Endothelial cell of umbilical vein (primary cell): ENCODE data around the gene RAD52. TPM values are rescaled to one million over a fixed set of nuclear protein-coding genes. Genes with fewer than 3 reads are reported as not detected.

Source experiments
- BruUV-seq: library from RNA; stranded (reverse); fragments of 400-500 nt; replicated peaks from 2 replicates; lab custom pipeline; 2021; lab: Mats Ljungman, UMichigan
- CTCF ChIA-PET: fragments of 300-600, 350-600 bp; sonication (Branson Sonifier 250); formaldehyde crosslinking; loops from one replicate; lab custom pipeline; 2021; ENCODE audit warnings: antibody characterized with exemption, inconsistent platforms; lab: Charles Lee
- POLR2A ChIA-PET: fragments of 300-600, 350-600 bp; sonication (Branson Sonifier 250); formaldehyde crosslinking; loops from one replicate; lab custom pipeline; 2021; ENCODE audit warnings: antibody characterized with exemption, inconsistent platforms; lab: Charles Lee
- DNase-seq: peaks from one replicate; pipeline ENCODE4 v3.0.0-alpha.2; 2011; ENCODE audit warnings: low read depth, low spot score
- FAIRE-seq: peaks from 2 replicates; lab custom pipeline; 2011; peaks lifted over from hg19 to GRCh38; lab: Jason Lieb, UNC
- H2AFZ ChIP-seq: 2 replicates; pipeline ENCODE4 v1.6.0; 2012; ENCODE audit warnings: low read depth, low read length, control low read depth, inconsistent platforms
- H3K27ac ChIP-seq: 2 replicates; pipeline ENCODE4 v1.5.1; 2011; ENCODE audit warnings: low read depth, mild to moderate bottlenecking, control low read depth, low read length, moderate library complexity; ENCODE audit not compliant: insufficient read depth
- H3K27me3 ChIP-seq, 2 experiments: 2 replicates each; pipeline versions ENCODE4 v1.6.0 to v1.6.1; 2011; ENCODE audit warnings: low read length in 2 of 2, mixed read lengths in 1 of 2; ENCODE audit not compliant: control insufficient read depth in 2 of 2, insufficient read depth in 2 of 2
- H3K36me3 ChIP-seq, 2 experiments: 2 replicates in 1 of 2; 3 replicates in 1 of 2; pipeline ENCODE4 v1.5.1; 2011; ENCODE audit warnings: low read length in 2 of 2, mild to moderate bottlenecking in 1 of 2, moderate library complexity in 1 of 2; ENCODE audit not compliant: control insufficient read depth in 2 of 2, insufficient read depth in 2 of 2; ENCODE audit errors: extremely low read depth in 1 of 2
- H3K4me1 ChIP-seq: 3 replicates; pipeline ENCODE4 v1.5.1; 2011; ENCODE audit warnings: mild to moderate bottlenecking, low read length; ENCODE audit not compliant: control insufficient read depth, insufficient read depth; ENCODE audit errors: extremely low read depth
- H3K4me2 ChIP-seq: 2 replicates; pipeline ENCODE4 v1.6.1; 2011; ENCODE audit warnings: low read length, control low read depth, mixed read lengths; ENCODE audit not compliant: insufficient read depth
- H3K4me3 ChIP-seq, 3 experiments: fragments of 200-600 bp in 1 of 3; sonication (generic), shearing (Covaris generic) in 1 of 3; replicated peaks in 1 of 3; 2 replicates each; pipeline ENCODE4 v1.5.1; 2011 to 2016; ENCODE audit warnings: control low read depth in 3 of 3, low read length in 3 of 3, mild to moderate bottlenecking in 2 of 3, inconsistent platforms in 1 of 3, low read depth in 1 of 3, moderate library complexity in 1 of 3; ENCODE audit not compliant: insufficient read depth in 1 of 3
- H3K79me2 ChIP-seq: 2 replicates; pipeline ENCODE4 v1.6.0; 2012; ENCODE audit warnings: low read length, inconsistent platforms; ENCODE audit not compliant: control insufficient read depth, insufficient read depth
- H3K9ac ChIP-seq: replicated peaks from 2 replicates; pipeline ENCODE3; 2011; ENCODE audit warnings: low read length, control low read depth; ENCODE audit not compliant: insufficient read depth; ENCODE audit errors: extremely low read depth
- H3K9me1 ChIP-seq: replicated peaks from 3 replicates; pipeline ENCODE4 v1.6.0; 2011; ENCODE audit warnings: mild to moderate bottlenecking, low read length; ENCODE audit not compliant: control insufficient read depth, insufficient read depth; ENCODE audit errors: extremely low read depth
- H3K9me3 ChIP-seq: replicated peaks from 2 replicates; pipeline ENCODE4 v1.5.1; 2012; ENCODE audit warnings: low read length, inconsistent platforms; ENCODE audit not compliant: control insufficient read depth, insufficient read depth
- H4K20me1 ChIP-seq: replicated peaks from 2 replicates; pipeline ENCODE3; 2011; ENCODE audit warnings: mild to moderate bottlenecking, low read length; ENCODE audit not compliant: control insufficient read depth, insufficient read depth; ENCODE audit errors: extremely low read depth
- EZH2 ChIP-seq: IDR thresholded peaks from 2 replicates; pipeline ENCODE4 v1.6.1; 2012; ENCODE audit warnings: borderline replicate concordance, low read depth, mild to moderate bottlenecking, moderate library complexity, low read length, inconsistent platforms; ENCODE audit not compliant: severe bottlenecking
- FOS ChIP-seq: IDR thresholded peaks from 2 replicates; pipeline ENCODE4 v1.6.1; 2011; ENCODE audit warnings: mild to moderate bottlenecking, low read length, moderate library complexity, borderline replicate concordance; ENCODE audit not compliant: insufficient read depth
- GATA2 ChIP-seq: IDR thresholded peaks from 2 replicates; pipeline ENCODE4 v1.7.0; 2011; ENCODE audit warnings: low read depth, mild to moderate bottlenecking, moderate library complexity, mixed read lengths, low read length; ENCODE audit not compliant: insufficient read length, insufficient read depth
- JUN ChIP-seq: IDR thresholded peaks from 2 replicates; pipeline ENCODE4 v1.6.1; 2011; ENCODE audit warnings: borderline replicate concordance, low read depth; ENCODE audit not compliant: insufficient read length, insufficient read depth
- MYC ChIP-seq: IDR thresholded peaks from one replicate; pipeline ENCODE4 v1.6.1; 2011; ENCODE audit warnings: mild to moderate bottlenecking, low read depth, low read length
- POLR2A ChIP-seq: IDR thresholded peaks from 2 replicates; pipeline ENCODE4 v1.6.1; 2012; ENCODE audit warnings: low read depth, mild to moderate bottlenecking, control low read depth, low read length
- POLR2AphosphoS5 ChIP-seq: IDR thresholded peaks from 2 replicates; pipeline ENCODE4 v1.6.1; 2012; ENCODE audit warnings: low read depth, mild to moderate bottlenecking, control low read depth, low read length, moderate library complexity; ENCODE audit not compliant: insufficient read depth
- dilution Hi-C: fragments of 300-500 bp; cut with MboI; formaldehyde crosslinking; loops from one replicate; pipeline ENCODE4 v1.15.0; 2019; ENCODE audit warnings: low sequenced_read_pairs; ENCODE audit not compliant: extremely low pct_ligation_motif_present
- intact Hi-C: fragments of 100-400 bp; cut with micrococcal nuclease; formaldehyde crosslinking; loops from one replicate; pipeline ENCODE4 v1.10.0; 2022
- polyA plus RNA-seq, 4 experiments: library from polyadenylated mRNA; depleted of rRNA in 3 of 4; stranded (reverse) in 3 of 4; unstranded in 1 of 4; fragments of >200 nt; gene quantifications; 2 replicates each; pipeline versions ENCODE4 v1.2.1 to v1.2.3, GENCODE V29; 2011 to 2012; ENCODE audit warnings: missing spikeins in 1 of 4
- total RNA-seq: library from RNA; stranded (reverse); gene quantifications from 2 replicates; pipeline ENCODE4 v1.2.3, GENCODE V29; 2021
- TF ChIP-seq, protein P1 (sequence below): IDR thresholded peaks from 2 replicates; pipeline ENCODE4 v1.6.1; 2011; ENCODE audit not compliant: insufficient read depth, insufficient read length
- TF ChIP-seq, protein P2 (sequence below), 2 donors: IDR thresholded peaks; 1 replicate in 1 of 2; 2 replicates in 1 of 2; pipeline ENCODE4 v1.5.1; 2011; ENCODE audit warnings: low read length in 2 of 2, mild to moderate bottlenecking in 2 of 2, moderate library complexity in 2 of 2, control low read depth in 1 of 2, inconsistent platforms in 1 of 2, low read depth in 1 of 2; ENCODE audit not compliant: insufficient read depth in 1 of 2; ENCODE audit errors: extremely low read depth in 1 of 2

RAD52 gene
- total and polyA plus RNA-seq, 2 donors (not counting 3 experiments of a cell fraction or from before 2014, with no cell fraction given), result 9.4 to 16.1 TPM

DNA sequence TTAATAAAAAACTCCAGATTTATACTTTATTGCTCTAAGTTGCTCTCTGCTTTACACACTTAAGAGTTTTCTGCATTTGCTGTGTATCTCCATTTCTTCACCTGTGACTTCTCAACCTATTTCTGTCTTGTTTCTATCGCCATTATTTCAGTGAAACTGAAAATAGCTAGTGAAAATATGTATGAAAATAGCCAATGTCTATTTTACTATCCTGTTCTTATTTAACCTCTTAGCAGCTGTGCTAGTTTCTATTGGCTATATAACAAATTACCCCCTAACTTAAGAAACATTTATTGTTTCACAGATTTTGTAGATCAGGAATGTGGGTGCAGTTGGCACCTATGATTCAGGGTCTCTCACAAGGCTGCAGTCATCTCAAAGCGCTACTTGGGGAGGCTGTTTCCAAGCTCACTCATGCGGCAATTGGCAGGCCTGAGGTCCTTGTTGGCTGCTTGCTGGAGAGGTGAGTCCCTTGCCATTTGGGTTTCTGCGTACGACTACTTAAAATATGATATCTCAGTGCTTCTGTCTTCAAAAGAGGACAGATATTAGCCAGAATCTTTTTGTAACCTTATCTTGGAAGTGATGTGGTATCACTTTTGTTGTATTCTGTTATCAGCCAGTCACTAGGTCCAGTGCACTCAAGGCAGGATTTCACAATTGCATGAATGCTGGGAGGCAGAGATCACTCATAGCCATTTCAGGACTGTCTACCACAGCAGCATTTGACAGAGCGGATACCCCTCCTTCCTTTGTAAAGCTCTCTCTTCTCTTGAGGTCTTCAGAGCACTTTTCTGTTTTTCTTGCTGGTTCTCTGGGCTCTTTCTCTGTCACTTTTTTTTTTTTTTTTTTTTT lies 48.8 kb upstream of the RAD52 start:
- Histone ChIP-seq H3K4me1 (peaks cover 4% of the 10 kb centered on the region), H4K20me1 (no peaks in the 10 kb centered on the region), H3K4me3 (no peak overlapping the region), H3K27me3 (no peaks in the 10 kb centered on the region), H3K4me2 (no peak overlapping the region), H3K36me3 (no peaks in the 10 kb centered on the region), H2AFZ (no peak overlapping the region), H3K9me3 (no peaks in the 10 kb centered on the region), H3K9me1 (no peaks in the 10 kb centered on the region), H3K27ac (no peak overlapping the region), H3K79me2 (peaks cover 47% of the 10 kb centered on the region), H3K9ac (no peak overlapping the region)
- intact Hi-C loops, result no loop called here
- FAIRE-seq, result no peak
- dilution Hi-C loops, result no loop called here
- TF ChIP-seq FOS (no peak), POLR2A (no peak), POLR2AphosphoS5 (no peak), JUN (no peak), GATA2 (no peak), EZH2 (no peak), MYC (no peak)
- TF ChIP-seq, protein P1, sequence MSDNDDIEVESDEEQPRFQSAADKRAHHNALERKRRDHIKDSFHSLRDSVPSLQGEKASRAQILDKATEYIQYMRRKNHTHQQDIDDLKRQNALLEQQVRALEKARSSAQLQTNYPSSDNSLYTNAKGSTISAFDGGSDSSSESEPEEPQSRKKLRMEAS, result no peak
- TF ChIP-seq, protein P2, sequence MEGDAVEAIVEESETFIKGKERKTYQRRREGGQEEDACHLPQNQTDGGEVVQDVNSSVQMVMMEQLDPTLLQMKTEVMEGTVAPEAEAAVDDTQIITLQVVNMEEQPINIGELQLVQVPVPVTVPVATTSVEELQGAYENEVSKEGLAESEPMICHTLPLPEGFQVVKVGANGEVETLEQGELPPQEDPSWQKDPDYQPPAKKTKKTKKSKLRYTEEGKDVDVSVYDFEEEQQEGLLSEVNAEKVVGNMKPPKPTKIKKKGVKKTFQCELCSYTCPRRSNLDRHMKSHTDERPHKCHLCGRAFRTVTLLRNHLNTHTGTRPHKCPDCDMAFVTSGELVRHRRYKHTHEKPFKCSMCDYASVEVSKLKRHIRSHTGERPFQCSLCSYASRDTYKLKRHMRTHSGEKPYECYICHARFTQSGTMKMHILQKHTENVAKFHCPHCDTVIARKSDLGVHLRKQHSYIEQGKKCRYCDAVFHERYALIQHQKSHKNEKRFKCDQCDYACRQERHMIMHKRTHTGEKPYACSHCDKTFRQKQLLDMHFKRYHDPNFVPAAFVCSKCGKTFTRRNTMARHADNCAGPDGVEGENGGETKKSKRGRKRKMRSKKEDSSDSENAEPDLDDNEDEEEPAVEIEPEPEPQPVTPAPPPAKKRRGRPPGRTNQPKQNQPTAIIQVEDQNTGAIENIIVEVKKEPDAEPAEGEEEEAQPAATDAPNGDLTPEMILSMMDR (IDR thresholded peaks at IDR 0.05; ENCODE audit: extremely low read depth in 1 of 2, insufficient read depth in 1 of 2, low read depth in 1 of 2, low read length in 2 of 2), result no peak
- CTCF ChIA-PET, result interaction anchor here (1.0 to 3.5 kb wide), 3 partner anchors 11 to 95 kb away, joined by 3 to 16 read pairs (median 3); no protein-coding TSS in a partner anchor
- POLR2A ChIA-PET, result no interaction called here
- DNase-seq, result no peak
- BruUV-seq, result no TSS peak
